Erythroblast (primary cell): Measurements from ENCODE around the gene NFYB.

ENCODE experiments used
- GATA1 ChIP-seq: IDR thresholded peaks from 2 replicates; pipeline ENCODE4 v1.6.1; 2011; ENCODE audit warnings: low read depth, mild to moderate bottlenecking, control low read depth, low read length, moderate library complexity
- POLR2A ChIP-seq: IDR thresholded peaks from 2 replicates; pipeline ENCODE4 v1.6.1; 2011; ENCODE audit warnings: mild to moderate bottlenecking, low read length

DNA sequence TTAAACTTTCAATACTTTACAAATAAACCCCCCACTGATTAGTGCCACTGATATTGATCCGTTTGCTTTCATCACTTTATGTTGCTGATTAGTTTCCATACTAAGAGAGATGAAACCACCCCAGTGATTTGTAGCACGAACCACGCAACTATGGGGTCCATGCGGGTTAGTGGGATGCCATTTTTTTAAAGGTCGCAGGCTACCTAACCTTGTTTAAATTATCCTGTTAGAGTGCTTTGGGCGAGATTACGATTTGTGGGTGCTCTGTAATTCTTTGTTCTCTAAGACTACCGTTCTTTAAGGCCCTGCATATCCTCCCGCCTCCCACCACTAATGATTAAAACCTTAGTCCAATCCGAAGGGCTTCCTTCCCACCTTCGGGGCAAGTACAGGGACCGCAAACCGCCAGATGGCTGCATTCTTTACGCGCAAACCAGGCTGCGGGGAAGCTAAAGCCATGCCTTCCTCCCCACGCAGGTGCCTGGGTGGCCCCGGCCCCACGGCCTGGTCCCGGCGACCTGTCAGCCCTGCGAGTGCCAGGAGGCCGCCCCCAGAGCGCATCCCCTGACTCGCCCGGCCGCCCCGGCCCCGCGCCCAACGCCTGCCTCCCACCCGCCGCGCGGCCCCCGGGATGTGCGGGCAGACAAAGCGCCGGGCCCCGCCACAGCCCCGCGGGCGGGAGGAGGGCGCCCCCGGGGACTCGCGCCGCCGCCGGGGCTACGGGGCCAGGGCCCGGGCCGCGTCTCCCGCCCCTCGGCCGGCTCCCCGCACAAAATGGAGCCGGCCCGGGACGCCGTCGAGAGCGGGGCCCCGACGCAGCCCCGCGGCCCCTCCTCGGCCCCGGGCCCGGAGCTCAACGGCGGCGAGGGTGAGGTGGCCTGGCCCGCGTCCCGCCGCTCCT is 759 bp downstream of the NFYB start:
- TF ChIP-seq POLR2A (no peak), GATA1 (no peak)
